Ishikawa (cell line): ENCODE results near the gene CNTNAP5.

Source experiments
- CEBPB ChIP-seq: IDR thresholded peaks from 2 replicates; pipeline ENCODE4 v1.6.1; 2012
- CREB1 ChIP-seq: IDR thresholded peaks from 2 replicates; pipeline ENCODE4 v1.6.1; 2012; ENCODE audit warnings: low read depth
- EGR1 ChIP-seq: IDR thresholded peaks from 2 replicates; pipeline ENCODE4 v1.6.1; 2012
- EP300 ChIP-seq: IDR thresholded peaks from 2 replicates; pipeline ENCODE4 v1.6.1; 2012; ENCODE audit warnings: borderline replicate concordance
- FOXM1 ChIP-seq: IDR thresholded peaks from 2 replicates; pipeline ENCODE4 v1.6.1; 2012; ENCODE audit warnings: low read depth, borderline replicate concordance
- MAX ChIP-seq: IDR thresholded peaks from 2 replicates; pipeline ENCODE4 v1.6.1; 2012
- NFIC ChIP-seq: IDR thresholded peaks from 2 replicates; pipeline ENCODE4 v1.6.1; 2012
- RAD21 ChIP-seq: IDR thresholded peaks from 2 replicates; pipeline ENCODE4 v1.6.1; 2012; ENCODE audit warnings: low read depth
- REST ChIP-seq: IDR thresholded peaks from 2 replicates; pipeline ENCODE4 v1.6.1; 2012; ENCODE audit warnings: low read depth, mild to moderate bottlenecking
- TAF1 ChIP-seq: IDR thresholded peaks from 2 replicates; pipeline ENCODE4 v1.6.1; 2012; ENCODE audit warnings: low read depth, mild to moderate bottlenecking
- TCF12 ChIP-seq: IDR thresholded peaks from 2 replicates; pipeline ENCODE4 v1.6.1; 2012; ENCODE audit warnings: low read depth
- TEAD4 ChIP-seq: IDR thresholded peaks from 2 replicates; pipeline ENCODE4 v1.6.1; 2012
- USF1 ChIP-seq: IDR thresholded peaks from 2 replicates; pipeline ENCODE4 v1.6.1; 2012
- YY1 ChIP-seq: IDR thresholded peaks from 2 replicates; pipeline ENCODE4 v1.6.1; 2012; ENCODE audit warnings: low read depth
- ZBTB7A ChIP-seq: IDR thresholded peaks from 2 replicates; pipeline ENCODE4 v1.6.1; 2012; ENCODE audit warnings: low read depth

The CNTNAP5 gene

GRCh38 chr2:124810132-124810531, 785.0 kb downstream of the CNTNAP5 start:
- TF ChIP-seq RAD21 (no peak), TCF12 (no peak), EGR1 (no peak), NFIC (no peak), TAF1 (no peak), MAX (no peak), TEAD4 (no peak), YY1 (no peak), REST (no peak), ZBTB7A (no peak), FOXM1 (no peak), CREB1 (no peak), EP300 (no peak), CEBPB (no peak)

- TF ChIP-seq MAX (no peak), EGR1 (no peak), YY1 (no peak), FOXM1 (no peak), CEBPB (no peak), ZBTB7A (no peak), USF1 (no peak), TAF1 (no peak), TEAD4 (no peak), CREB1 (no peak), REST (no peak), EP300 (no peak), TCF12 (no peak), NFIC (no peak), RAD21 (no peak)
Observed at GRCh38 chr2:124814968-124815745, 790.1 kb downstream of the CNTNAP5 start.

- TF ChIP-seq NFIC: no peak
- TF ChIP-seq TAF1: no peak
- no peak for TF ChIP-seq TEAD4
- no peak for TF ChIP-seq REST
- TF ChIP-seq RAD21: no peak
- no peak for TF ChIP-seq FOXM1
- no peak for TF ChIP-seq ZBTB7A
- no peak for TF ChIP-seq YY1
- TF ChIP-seq EP300: no peak
- TF ChIP-seq EGR1: no peak
- no peak for TF ChIP-seq TCF12
- no peak for TF ChIP-seq CEBPB
- no peak for TF ChIP-seq MAX
- no peak for TF ChIP-seq USF1
- no peak for TF ChIP-seq CREB1
Observed at GRCh38 chr2:124816007-124816406, 790.9 kb downstream of the CNTNAP5 start.

GRCh38 chr2:124822516-124822915, 797.4 kb downstream of the CNTNAP5 start:
- TF ChIP-seq CREB1 (no peak), CEBPB (no peak), USF1 (no peak)
